ENCODE data around the gene C5orf46. TPM values are rescaled to one million over a fixed set of nuclear protein-coding genes. Genes with fewer than 3 reads are reported as not detected.
"Not testable (repeated sequence)": the region's sequence is repeated elsewhere in the genome, so short reads cannot be mapped to it uniquely, and the experiment has no call there.

C5orf46 gene
- total and polyA plus RNA-seq, 2 experiments from 2014 or later, result 0.40 TPM; not detected in 1

GRCh38 chr5:147869892-147870291 lies 36.4 kb downstream of the C5orf46 start:
- peak overlapping the region; percentile 91 for H3K4me3 ChIP-seq
- peaks cover 85% of the 10 kb centered on the region for H3K36me3 Mint-ChIP-seq (ENCODE audit: low read depth)

GRCh38 chr5:147869112-147869511 lies 37.2 kb downstream of the C5orf46 start:
- H3K27ac ChIP-seq (ENCODE audit: low read depth), result peak overlapping the region; percentile 100
- H3K4me1 Mint-ChIP-seq, result peaks cover 90% of the 10 kb centered on the region
- peaks cover 47% of the 10 kb centered on the region for H3K27me3 Mint-ChIP-seq (ENCODE audit: insufficient read depth, low read depth, poor library complexity)
- peaks cover 55% of the 10 kb centered on the region for H3K79me2 ChIP-seq (replicated peaks; ENCODE audit: insufficient read depth)
- H3K36me3 Mint-ChIP-seq (ENCODE audit: low read depth), result peaks cover 91% of the 10 kb centered on the region
- peak overlapping the region; percentile 98 for H3K27ac Mint-ChIP-seq
- ATAC-seq (peak; percentile 96), DNase-seq (ENCODE audit: low spot score) (peak; percentile 88)
- H3K4me3 ChIP-seq, result peak overlapping the region; percentile 49
- H3K9me3 Mint-ChIP-seq, result no peaks in the 10 kb centered on the region; the same call in 2 of the 3 replicates
- H3K4me1 ChIP-seq (ENCODE audit: insufficient read depth), result peaks cover 15% of the 10 kb centered on the region
- peaks cover 6% of the 10 kb centered on the region; the same call in 1 of the 2 replicates for H3K36me3 ChIP-seq (ENCODE audit: insufficient read depth)
- no peaks in the 10 kb centered on the region for H4K20me1 ChIP-seq (replicated peaks; ENCODE audit: insufficient read depth)
- no peak overlapping the region for H2AFZ ChIP-seq
- H3K27me3 ChIP-seq (ENCODE audit: insufficient read depth), result no peaks in the 10 kb centered on the region
- TF ChIP-seq, protein P1, sequence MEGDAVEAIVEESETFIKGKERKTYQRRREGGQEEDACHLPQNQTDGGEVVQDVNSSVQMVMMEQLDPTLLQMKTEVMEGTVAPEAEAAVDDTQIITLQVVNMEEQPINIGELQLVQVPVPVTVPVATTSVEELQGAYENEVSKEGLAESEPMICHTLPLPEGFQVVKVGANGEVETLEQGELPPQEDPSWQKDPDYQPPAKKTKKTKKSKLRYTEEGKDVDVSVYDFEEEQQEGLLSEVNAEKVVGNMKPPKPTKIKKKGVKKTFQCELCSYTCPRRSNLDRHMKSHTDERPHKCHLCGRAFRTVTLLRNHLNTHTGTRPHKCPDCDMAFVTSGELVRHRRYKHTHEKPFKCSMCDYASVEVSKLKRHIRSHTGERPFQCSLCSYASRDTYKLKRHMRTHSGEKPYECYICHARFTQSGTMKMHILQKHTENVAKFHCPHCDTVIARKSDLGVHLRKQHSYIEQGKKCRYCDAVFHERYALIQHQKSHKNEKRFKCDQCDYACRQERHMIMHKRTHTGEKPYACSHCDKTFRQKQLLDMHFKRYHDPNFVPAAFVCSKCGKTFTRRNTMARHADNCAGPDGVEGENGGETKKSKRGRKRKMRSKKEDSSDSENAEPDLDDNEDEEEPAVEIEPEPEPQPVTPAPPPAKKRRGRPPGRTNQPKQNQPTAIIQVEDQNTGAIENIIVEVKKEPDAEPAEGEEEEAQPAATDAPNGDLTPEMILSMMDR (conservative IDR thresholded peaks at IDR 0.05; ENCODE audit: low read depth in 2 of 2), result no peak
- TF ChIP-seq NANOG (IDR thresholded peaks at IDR 0.05; ENCODE audit: borderline replicate concordance) (no peak; the same call in 1 of the 2 replicates), POLR2AphosphoS5 (IDR thresholded peaks at IDR 0.05; ENCODE audit: low read depth) (peak; percentile 56), ZNF114 (CRISPR knock-in tag; IDR thresholded peaks at IDR 0.05) (no peak), EZH2phosphoT487 (IDR thresholded peaks at IDR 0.05; ENCODE audit: unreplicated experiment) (no peak), REST (IDR thresholded peaks at IDR 0.05; ENCODE audit: unreplicated experiment) (peak; percentile 5)
- peak overlapping the region; percentile 86 for H3K4me3 Mint-ChIP-seq
- peak overlapping the region; percentile 72 for H3K4me2 ChIP-seq
- peaks cover 11% of the 10 kb centered on the region; the same call in 1 of the 2 replicates for H3F3A ChIP-seq (replicated peaks; ENCODE audit: low read depth)
- no peaks in the 10 kb centered on the region for H3K9me2 ChIP-seq (ENCODE audit: insufficient read depth)

More at GRCh38 chr5:147869892-147870291, 36.4 kb downstream of the C5orf46 start:
- H3F3A ChIP-seq (replicated peaks; ENCODE audit: low read depth); DNase-seq (ENCODE audit: low spot score); ATAC-seq; H3K9me3 Mint-ChIP-seq; H3K9me2 ChIP-seq (ENCODE audit: insufficient read depth); H3K36me3 ChIP-seq (ENCODE audit: insufficient read depth); H4K20me1 ChIP-seq (replicated peaks; ENCODE audit: insufficient read depth); H3K27me3 ChIP-seq (ENCODE audit: insufficient read depth); H2AFZ ChIP-seq: not testable (repeated sequence)
- Histone ChIP-seq H3K27ac (ENCODE audit: low read depth) (peak overlapping the region; percentile 100), H3K4me1 (ENCODE audit: insufficient read depth) (peaks cover 11% of the 10 kb centered on the region), H3K79me2 (replicated peaks; ENCODE audit: insufficient read depth) (peaks cover 51% of the 10 kb centered on the region), H3K4me2 (peak overlapping the region; percentile 72)
- H3K27ac Mint-ChIP-seq, result peak overlapping the region; percentile 98
- H3K4me1 Mint-ChIP-seq, result peaks cover 90% of the 10 kb centered on the region
- H3K27me3 Mint-ChIP-seq (ENCODE audit: insufficient read depth, low read depth, poor library complexity), result peaks cover 47% of the 10 kb centered on the region
- H3K4me3 Mint-ChIP-seq, result peak overlapping the region; percentile 86
- TF ChIP-seq NANOG (IDR thresholded peaks at IDR 0.05; ENCODE audit: borderline replicate concordance) (peak; percentile 61), CREB1 (CRISPR knock-in tag; IDR thresholded peaks at IDR 0.05; ENCODE audit: low read depth) (peak; percentile 14; the same call in 1 of the 2 replicates), POLR2AphosphoS5 (IDR thresholded peaks at IDR 0.05; ENCODE audit: low read depth) (peak; percentile 33; the same call in 1 of the 2 replicates)

Data from GM23338 (cell line).